ENCODE measurements around the gene SCD5.

Gene SCD5

DNA sequence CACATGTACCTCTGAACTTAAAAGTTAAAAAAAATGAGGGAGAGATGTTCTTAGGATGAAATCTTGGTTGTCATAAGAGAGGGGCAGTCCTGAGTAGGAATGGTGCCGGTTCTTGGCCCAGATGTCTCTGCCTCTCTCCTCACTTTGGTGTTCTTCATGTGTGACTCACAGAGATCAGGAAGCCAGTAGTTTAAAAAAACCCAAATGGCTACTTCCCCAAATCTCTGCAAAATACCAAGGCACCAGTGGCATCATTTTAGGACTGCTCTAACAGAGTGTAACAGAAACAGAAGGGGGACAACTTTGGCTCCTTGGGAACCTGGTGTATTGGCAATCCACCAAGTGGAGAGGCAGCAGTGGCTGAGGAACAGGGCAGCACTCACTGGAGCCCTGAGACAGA, 116.8 kb downstream of the SCD5 start:
- no peak for DNase-seq

DNA sequence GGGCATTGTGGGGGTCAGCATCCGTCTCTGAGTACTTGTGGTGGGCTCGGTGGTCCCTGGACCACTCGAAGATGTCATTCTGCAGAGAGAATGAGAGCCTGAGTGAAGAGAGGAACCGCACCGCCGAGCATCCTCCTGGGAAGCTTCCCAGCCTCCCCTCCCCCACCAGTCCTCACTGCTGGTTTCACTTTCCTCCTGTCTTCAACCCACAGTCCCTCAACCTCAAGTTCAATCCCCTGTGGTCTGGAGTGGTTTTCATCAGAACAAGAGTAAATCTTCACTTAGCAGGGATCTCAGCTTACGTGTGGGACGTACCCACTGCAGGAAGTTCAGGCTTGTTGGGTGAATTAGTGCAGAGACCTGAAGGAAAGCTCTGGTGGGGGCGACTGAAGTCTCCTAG, 117.8 kb downstream of the SCD5 start:
- no peak for DNase-seq

DNA sequence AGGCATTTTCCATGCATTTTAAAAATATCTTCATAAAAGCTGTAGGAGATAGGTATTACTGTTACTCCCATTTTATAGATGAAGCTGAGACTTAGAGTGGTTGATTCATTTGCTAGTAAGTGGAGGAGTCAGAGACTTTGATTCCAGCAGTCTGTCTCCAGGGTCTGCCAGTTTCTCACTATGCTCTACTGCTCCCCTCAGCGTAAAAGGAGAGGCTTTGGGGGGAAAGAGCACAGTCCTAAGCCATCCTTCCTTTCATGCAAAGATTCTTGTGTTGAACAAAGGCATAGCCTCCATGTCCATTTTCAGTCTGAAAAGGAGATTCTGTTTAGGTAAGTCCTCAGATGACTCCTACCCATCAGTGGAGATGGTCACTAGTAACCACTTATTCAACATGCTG, 119.1 kb downstream of the SCD5 start:
- DNase-seq = no peak

DNA sequence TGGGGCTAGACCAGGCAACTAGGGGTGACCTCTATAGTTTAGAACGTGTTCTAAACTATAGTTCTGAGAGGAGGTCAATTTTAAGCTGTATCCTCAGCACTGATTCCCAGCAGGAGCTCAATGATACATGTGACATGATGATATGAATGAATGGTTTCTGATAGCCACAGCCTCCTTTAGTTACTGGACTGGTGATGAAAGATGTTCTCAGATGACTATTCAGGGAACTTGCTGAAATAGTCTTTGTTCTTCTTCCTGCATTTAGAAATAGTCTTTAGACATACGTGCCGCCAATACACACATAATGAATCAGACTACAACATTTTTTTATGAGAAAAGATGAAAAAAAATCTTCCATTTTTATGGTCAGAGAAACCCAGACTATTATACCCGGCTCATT, 120.5 kb downstream of the SCD5 start:
- no peak for DNase-seq

DNA sequence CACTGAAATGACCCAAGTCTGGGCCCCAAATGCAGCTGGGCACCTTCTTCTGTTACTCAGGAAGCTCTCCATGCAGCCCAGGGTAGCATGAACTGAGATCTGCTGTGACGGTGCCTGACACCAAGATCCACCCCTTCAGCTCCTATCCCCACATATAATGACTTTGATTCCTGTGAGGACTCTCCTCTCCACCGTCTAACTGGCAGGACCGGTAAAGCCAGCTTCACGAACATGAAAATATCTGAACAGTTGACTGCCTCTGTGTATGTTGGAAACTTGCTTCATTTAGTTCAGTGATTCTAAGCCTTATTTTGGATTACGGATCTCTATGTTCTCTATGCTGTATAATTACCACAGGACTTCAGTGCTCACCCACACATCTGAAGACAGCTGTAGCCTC, 121.3 kb downstream of the SCD5 start:
- no peak for DNase-seq

- DNase-seq = peak; percentile 38
Observed at GRCh38 chr4:82667761-82668480, 130.7 kb downstream of the SCD5 start.

GRCh38 chr4:82666970-82667665, 131.5 kb downstream of the SCD5 start:
- DNase-seq = no peak

DNA sequence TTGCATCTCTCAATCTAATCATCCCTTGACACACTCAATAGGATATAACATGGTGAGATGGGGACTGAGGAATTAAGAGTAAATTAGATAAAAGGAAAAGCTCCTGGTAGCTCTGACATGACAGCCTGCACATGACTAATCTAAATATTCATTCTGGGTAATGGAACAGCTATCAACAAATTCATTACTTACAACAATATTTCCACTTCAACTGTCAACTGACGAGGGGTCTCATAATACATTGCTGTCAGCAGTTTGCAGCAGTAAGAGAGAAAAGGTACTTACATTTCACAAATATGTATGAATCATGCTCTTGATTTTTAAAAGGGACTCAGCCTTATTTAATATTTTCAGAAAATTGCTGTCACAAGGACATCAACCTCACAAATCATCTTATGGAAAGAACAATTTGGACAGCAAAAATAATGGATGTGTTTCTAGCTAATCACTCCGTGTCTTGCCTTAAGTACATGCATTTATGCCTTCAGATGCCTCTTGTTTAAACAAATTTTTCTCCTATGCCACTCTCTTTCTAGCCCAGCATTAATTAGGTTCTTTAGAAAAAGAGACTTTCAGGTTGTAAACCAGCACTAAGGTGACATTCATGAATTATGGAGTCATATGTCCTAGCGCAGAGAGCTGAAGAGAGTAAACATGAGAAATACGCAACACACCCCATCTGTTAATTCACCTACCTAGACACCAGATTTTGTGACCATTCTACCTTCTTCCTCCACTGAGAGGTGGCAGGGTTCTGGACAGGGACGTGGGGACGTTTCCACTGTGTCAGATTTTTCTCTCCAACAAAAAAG, 137.2 kb downstream of the SCD5 start:
- DNase-seq = no peak

GRCh38 chr4:82652062-82652461, 146.5 kb downstream of the SCD5 start:
- peak; percentile 29 for DNase-seq

GRCh38 chr4:82650868-82651267, 147.7 kb downstream of the SCD5 start:
- DNase-seq = no peak

GRCh38 chr4:82648356-82648755, 150.2 kb downstream of the SCD5 start:
- DNase-seq = peak; percentile 32

DNA sequence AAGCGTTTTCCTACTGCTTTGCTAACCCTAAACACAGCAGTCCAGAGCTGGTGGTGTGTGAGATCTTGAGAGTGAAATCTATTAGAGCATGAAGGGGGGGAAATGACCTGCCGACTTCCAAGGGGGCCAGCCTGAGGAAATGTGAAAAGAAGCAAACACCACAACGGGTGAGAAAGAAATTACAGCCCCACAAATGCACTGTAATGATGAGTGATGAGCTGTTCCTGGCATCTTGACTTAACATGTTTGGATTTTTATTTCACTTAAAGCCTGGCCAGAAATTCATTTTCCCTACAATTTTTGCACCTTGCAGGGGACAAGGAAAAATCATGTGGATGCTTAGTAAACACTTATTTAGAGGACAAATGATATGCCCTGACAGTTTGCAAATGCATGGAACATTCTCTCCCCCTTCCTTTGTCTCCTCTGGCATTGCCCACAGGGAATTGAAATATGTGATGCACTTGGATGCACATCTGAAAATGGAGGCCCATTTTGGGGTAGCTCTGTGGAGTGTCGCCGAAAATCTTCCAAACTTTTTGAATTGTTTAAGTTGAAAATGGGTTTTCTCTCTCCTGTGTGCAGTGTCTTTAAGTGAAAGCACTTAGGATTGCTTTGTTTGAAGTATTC, 152.5 kb downstream of the SCD5 start:
- DNase-seq = no peak

DNA sequence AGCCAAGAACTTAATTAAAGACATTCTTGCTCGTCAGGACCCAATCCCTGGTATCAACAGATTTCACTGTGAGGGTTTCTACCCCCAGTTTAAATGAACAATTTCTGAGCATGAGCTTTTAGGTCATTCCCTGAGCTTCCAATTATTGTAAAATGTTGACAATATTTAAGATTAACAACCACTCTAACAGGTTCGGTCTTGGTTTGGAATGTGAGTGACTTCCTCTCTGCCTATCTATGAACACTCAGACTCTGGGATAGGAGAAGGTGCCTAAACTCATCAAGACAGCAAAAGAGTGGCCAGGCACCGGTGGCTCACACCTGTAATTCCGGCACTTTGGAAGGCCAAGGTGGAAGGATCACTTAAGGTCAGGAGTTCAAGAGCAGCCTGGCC, 153.9 kb downstream of the SCD5 start:
- DNase-seq = no peak

DNA sequence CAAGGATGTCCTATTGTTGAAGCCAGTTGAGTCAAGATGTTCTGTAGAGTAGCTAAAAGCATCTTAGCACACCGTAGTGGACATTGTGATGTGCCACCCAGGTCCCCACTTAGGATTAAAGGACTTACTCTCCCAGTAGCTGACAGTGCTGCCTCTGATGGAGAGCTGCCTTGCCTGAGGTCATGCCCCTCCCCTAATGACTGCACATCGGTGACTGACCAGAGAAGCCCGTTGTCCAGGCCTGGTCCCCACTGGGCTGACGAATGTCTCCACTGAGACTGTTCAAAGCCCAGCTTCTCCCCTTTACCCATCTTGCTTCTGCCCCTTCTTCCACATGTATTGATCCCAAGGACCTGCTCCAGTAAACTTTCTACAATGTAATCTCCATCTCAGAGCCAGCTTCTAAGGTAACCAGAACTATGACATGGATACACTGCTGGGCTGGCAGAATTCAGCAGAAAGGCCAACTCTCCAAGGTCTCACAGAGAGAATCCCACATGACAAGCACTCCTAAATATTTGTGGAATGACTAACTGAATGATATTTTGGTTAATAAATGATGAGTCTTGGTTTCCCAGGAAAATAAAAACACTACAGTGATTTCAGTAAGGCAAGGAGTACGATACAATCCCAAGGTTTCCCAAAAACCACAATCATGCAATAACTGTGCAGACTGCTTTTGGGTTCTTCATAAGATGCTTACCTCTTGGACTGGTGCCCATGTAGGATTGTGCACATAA, 154.4 kb downstream of the SCD5 start:
- peak; percentile 97 for DNase-seq

DNA sequence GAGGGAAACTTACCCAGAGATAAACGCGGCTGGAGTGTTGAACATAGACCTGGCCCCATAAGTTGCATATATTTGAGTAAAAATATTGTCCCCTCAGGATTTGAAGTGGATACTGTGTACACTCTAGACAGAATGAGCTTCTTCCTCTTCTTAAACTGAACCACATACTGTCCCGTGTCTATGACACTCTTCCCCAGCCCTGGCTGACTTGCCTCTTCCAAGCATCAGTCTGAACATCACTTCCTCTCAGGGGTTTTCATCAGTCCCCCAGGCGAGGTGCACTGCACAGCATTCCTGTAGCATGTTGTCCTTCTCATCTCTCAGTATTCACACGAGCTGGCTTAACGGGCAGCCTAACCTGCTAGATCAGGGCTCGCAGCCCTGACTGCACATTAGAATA, 156.3 kb downstream of the SCD5 start:
- DNase-seq = no peak

DNA sequence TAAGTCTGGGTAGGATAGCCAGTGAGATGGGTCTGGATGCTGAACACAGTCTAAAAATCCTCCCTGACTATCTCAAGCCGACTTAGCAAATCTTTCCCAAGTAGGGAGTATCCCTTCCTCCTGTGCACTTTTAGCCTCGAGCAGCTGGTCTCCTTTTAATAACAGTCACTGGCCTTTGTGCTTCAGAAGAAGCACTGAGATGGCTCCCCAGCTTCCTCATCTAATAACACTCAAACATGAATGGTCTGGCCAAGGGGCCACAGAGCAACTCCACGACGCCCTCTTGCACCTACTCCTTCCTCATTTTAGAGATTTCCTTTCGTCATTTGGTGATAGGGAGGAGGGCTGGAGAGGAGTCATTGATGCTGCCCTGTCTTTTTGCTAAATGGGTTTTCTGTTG, 158.1 kb downstream of the SCD5 start:
- DNase-seq = no peak

DNA sequence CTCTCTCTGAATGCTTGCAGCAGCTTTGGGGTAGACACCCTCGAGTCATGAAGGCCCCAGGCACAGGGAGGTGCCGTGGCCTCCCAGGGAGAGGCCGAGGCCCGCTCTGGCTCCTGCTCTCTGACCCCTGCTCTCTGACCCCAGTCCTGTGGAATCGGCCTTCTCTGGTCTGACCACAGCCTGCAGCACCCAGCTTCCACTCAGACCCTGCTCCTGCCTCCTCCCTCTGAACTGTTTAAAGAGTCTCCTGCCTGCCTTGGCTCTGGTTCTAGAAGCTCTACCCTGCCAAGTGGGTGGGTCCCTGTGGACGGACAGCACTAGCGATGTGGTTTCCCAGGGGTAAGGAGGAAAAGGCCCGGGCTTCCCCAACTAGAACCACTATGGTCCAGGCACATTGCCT, 158.6 kb downstream of the SCD5 start:
- DNase-seq = no peak

- no peak for DNase-seq
Observed at GRCh38 chr4:82638479-82638878, 160.1 kb downstream of the SCD5 start.

GRCh38 chr4:82630079-82630478, 168.5 kb downstream of the SCD5 start:
- no peak for DNase-seq

DNA sequence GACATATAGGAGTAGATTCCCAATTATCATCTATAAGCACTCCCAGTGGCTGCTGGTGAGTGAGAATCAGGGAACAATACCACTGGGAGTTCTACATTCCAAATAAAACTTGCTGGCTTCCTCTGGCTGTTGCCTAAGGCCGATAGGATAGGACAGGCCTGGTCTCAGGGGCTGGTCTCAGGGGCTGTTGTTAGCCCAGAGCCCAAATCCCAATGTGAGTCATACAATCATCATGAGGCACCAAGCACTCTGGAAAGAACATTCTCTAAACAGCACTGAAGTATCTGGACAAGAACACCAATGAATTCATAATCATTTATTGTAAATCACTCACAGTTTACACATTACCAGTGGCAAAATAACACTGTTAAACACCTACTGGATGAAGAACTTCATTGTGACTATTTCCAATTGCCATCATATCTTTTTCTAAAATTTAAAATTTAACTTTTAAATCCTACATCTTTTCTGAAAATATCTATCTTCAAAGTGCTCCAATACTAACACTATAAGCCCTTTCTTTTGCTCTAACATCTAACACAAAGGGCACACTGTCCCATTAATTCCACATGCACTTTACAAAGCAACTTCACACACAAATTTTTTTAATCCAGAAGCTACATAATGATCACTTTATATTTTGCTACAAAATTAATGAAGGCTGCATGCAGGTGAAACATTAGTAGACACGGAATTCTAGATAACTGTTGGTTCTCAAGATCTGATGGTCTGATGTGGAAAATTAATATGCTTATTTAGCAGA, 169.2 kb downstream of the SCD5 start:
- peak; percentile 51 for DNase-seq

DNA sequence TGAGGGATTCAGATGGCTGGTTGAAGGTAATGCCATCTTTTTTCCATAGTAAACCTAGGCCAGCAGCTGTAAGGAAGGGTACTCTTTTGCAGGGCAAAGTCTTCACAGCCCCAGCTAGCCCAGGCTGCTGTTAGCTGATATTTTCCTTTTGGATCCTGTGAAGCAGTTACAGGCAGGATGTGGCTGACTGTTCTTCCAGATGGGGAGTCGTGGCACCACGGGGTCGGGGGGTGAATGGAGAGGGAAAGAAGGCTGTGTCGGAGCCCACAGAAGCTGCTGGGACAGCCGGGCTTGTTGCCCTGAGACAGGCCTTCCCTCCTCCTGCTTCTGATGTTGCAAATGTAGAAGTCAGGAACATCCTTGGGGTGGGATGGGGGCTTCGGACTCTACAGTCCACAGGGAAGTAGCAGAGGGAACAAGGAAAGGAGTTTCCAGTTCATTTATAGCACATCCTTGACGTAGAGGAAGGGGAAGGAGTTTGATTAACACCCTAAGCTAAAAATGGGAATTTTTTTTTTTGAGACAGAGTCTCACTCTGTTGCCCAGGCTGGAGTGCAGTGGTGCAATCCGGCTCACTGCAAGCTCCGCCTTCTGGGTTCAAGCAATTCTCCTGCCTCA, 172.2 kb downstream of the SCD5 start:
- no peak for DNase-seq

Data from fibroblast of skin of right quadriceps (primary cell).